Activated naive CD4-positive, alpha-beta T cell treated with anti-CD3 and anti-CD28 coated beads, Interleukin-2, amount 10 ng/mL, durations not matched to agents 7 days and 5 days (primary cell): ENCODE data around the gene ZNF688.
"Not testable (repeated sequence)": the region's sequence is repeated elsewhere in the genome, so short reads cannot be mapped to it uniquely, and the experiment has no call there.

Experiments
- CTCF ChIA-PET: fragments of 350-600 bp; sonication (Branson Sonifier 250); formaldehyde crosslinking; loops from one replicate; lab custom pipeline; 2021; ENCODE audit warnings: antibody characterized with exemption; lab: Charles Lee
- DNase-seq: peaks from one replicate; pipeline ENCODE4 v3.0.0-alpha.2; 2020
- H3K27ac Mint-ChIP-seq: one replicate; pipeline ENCODE4 v1.8.0; 2021; ENCODE audit warnings: mild to moderate bottlenecking, moderate library complexity, mixed read lengths
- H3K27me3 Mint-ChIP-seq: one replicate; pipeline ENCODE4 v1.8.0; 2021; ENCODE audit warnings: mild to moderate bottlenecking, mixed read lengths
- H3K36me3 Mint-ChIP-seq: one replicate; pipeline ENCODE4 v1.8.0; 2021; ENCODE audit warnings: mixed read lengths
- H3K4me1 Mint-ChIP-seq: one replicate; pipeline ENCODE4 v1.8.0; 2021; ENCODE audit warnings: mixed read lengths
- H3K4me3 Mint-ChIP-seq: one replicate; pipeline ENCODE4 v1.8.0; 2021; ENCODE audit warnings: mild to moderate bottlenecking, moderate library complexity, mixed read lengths
- H3K9me3 Mint-ChIP-seq: one replicate; pipeline ENCODE4 v1.8.0; 2021; ENCODE audit warnings: mixed read lengths

ZNF688 gene

GRCh38 chr16:30540916-30541464 is 30.5 kb downstream of the ZNF688 start:
- not testable (repeated sequence) for H3K27ac Mint-ChIP-seq, H3K4me3 Mint-ChIP-seq, H3K9me3 Mint-ChIP-seq, DNase-seq, H3K27me3 Mint-ChIP-seq
- Mint-ChIP-seq H3K4me1 (peaks cover 18% of the 10 kb centered on the region), H3K36me3 (peaks cover 18% of the 10 kb centered on the region)
- CTCF ChIA-PET, result interaction anchor here (1.0 kb wide), 1 partner anchor 58 kb away, joined by 3 read pairs; no protein-coding TSS in a partner anchor

- CTCF ChIA-PET, result interaction anchor here (0.6 to 1.0 kb wide), 4 partner anchors 11 to 217 kb away, joined by 3 read pairs; no protein-coding TSS in a partner anchor
- not testable (repeated sequence) for H3K9me3 Mint-ChIP-seq, DNase-seq, H3K27ac Mint-ChIP-seq, H3K27me3 Mint-ChIP-seq, H3K4me3 Mint-ChIP-seq
- Mint-ChIP-seq H3K4me1 (peaks cover 25% of the 10 kb centered on the region), H3K36me3 (peaks cover 19% of the 10 kb centered on the region)
Observed at GRCh38 chr16:30539986-30540526, 31.5 kb downstream of the ZNF688 start.

- CTCF ChIA-PET, result interaction anchor here (0.6 to 1.0 kb wide), 4 partner anchors 11 to 218 kb away, joined by 3 read pairs; no protein-coding TSS in a partner anchor
- Mint-ChIP-seq H3K9me3 (no peaks in the 10 kb centered on the region), H3K27me3 (no peaks in the 10 kb centered on the region), H3K4me3 (no peak overlapping the region), H3K27ac (no peak overlapping the region), H3K36me3 (peaks cover 24% of the 10 kb centered on the region), H3K4me1 (peaks cover 28% of the 10 kb centered on the region)
- no peak for DNase-seq
Observed at GRCh38 chr16:30539000-30539964, 32.2 kb downstream of the ZNF688 start.

GRCh38 chr16:30536391-30537024 is 35.0 kb downstream of the ZNF688 start:
- Mint-ChIP-seq H3K4me1 (peaks cover 36% of the 10 kb centered on the region), H3K4me3 (peak overlapping the region; percentile 86), H3K27ac (peak overlapping the region; percentile 97), H3K36me3 (peaks cover 30% of the 10 kb centered on the region)
- CTCF ChIA-PET, result interaction anchor here (1.0 to 4.1 kb wide), 15 partner anchors 17 to 127 kb away, joined by 3 to 42 read pairs (median 7); partner anchors contain the start of genes DCTPP1, ZNF764 and ZNF785
- H3K27me3 Mint-ChIP-seq, DNase-seq, H3K9me3 Mint-ChIP-seq: not testable (repeated sequence)

- CTCF ChIA-PET, result interaction anchor here (0.7 to 4.1 kb wide), 25 partner anchors 8 to 126 kb away, joined by 3 to 42 read pairs (median 5); partner anchors contain the start of genes DCTPP1, ITGAL, ZNF688 and ZNF689
- Mint-ChIP-seq H3K27me3 (no peaks in the 10 kb centered on the region), H3K9me3 (no peaks in the 10 kb centered on the region), H3K27ac (peak overlapping the region; percentile 97), H3K4me1 (peaks cover 41% of the 10 kb centered on the region), H3K4me3 (peak overlapping the region; percentile 86), H3K36me3 (peaks cover 30% of the 10 kb centered on the region)
- peak; percentile 78 for DNase-seq
Observed at GRCh38 chr16:30535777-30536190, 35.7 kb downstream of the ZNF688 start.

GRCh38 chr16:30535106-30535776 is 36.3 kb downstream of the ZNF688 start:
- no peak for DNase-seq
- no peaks in the 10 kb centered on the region for H3K27me3 Mint-ChIP-seq
- H3K9me3 Mint-ChIP-seq, result no peaks in the 10 kb centered on the region
- H3K4me3 Mint-ChIP-seq, result peak overlapping the region; percentile 86
- CTCF ChIA-PET, result interaction anchor here (0.7 to 4.1 kb wide), 24 partner anchors 8 to 126 kb away, joined by 3 to 42 read pairs (median 6); partner anchors contain the start of genes DCTPP1, ITGAL, ZNF688 and ZNF689
- H3K27ac Mint-ChIP-seq, result peak overlapping the region; percentile 97
- peaks cover 30% of the 10 kb centered on the region for H3K36me3 Mint-ChIP-seq
- peaks cover 46% of the 10 kb centered on the region for H3K4me1 Mint-ChIP-seq

- peaks cover 51% of the 10 kb centered on the region for H3K4me1 Mint-ChIP-seq
- peak within 1 kb of the TSS; percentile 97 for H3K27ac Mint-ChIP-seq
- H3K9me3 Mint-ChIP-seq, result no peaks in the 10 kb centered on the region
- H3K27me3 Mint-ChIP-seq, result no peaks in the 10 kb centered on the region
- H3K36me3 Mint-ChIP-seq, result peaks cover 30% of the 10 kb centered on the region
- H3K4me3 Mint-ChIP-seq, result peak within 1 kb of the TSS; percentile 86
- CTCF ChIA-PET, result interaction anchor here (0.9 to 4.1 kb wide), 14 partner anchors 9 to 104 kb away, joined by 3 to 42 read pairs (median 10); partner anchors contain the start of genes DCTPP1, ZNF688, ZNF689 and ZNF764
- peak; percentile 94 for DNase-seq
Observed at GRCh38 chr16:30534368-30535105, 37.0 kb downstream of the ZNF688 start, which contains the start of gene ZNF747. Gene ZNF747, minus strand, starts transcription at chr16:30534858. Its CDS starts 179 bp downstream, at chr16:30534679.

- peaks cover 30% of the 10 kb centered on the region for H3K36me3 Mint-ChIP-seq
- H3K4me3 Mint-ChIP-seq, result peak overlapping the region; percentile 86
- peak; percentile 49 for DNase-seq
- CTCF ChIA-PET, result interaction anchor here (0.5 to 4.1 kb wide), 10 partner anchors 12 to 138 kb away, joined by 3 to 42 read pairs (median 11); partner anchors contain the start of genes DCTPP1, ZNF688, ZNF764 and ZNF785
- no peaks in the 10 kb centered on the region for H3K27me3 Mint-ChIP-seq
- H3K9me3 Mint-ChIP-seq, result no peaks in the 10 kb centered on the region
- peaks cover 56% of the 10 kb centered on the region for H3K4me1 Mint-ChIP-seq
- H3K27ac Mint-ChIP-seq, result peak overlapping the region; percentile 97
Observed at GRCh38 chr16:30533748-30534367, 37.7 kb downstream of the ZNF688 start.

GRCh38 chr16:30533146-30533522 is 38.4 kb downstream of the ZNF688 start:
- Mint-ChIP-seq H3K4me1 (peaks cover 62% of the 10 kb centered on the region), H3K27me3 (no peaks in the 10 kb centered on the region), H3K36me3 (peaks cover 30% of the 10 kb centered on the region), H3K27ac (peak overlapping the region; percentile 80), H3K9me3 (no peaks in the 10 kb centered on the region), H3K4me3 (peak overlapping the region; percentile 73)
- no peak for DNase-seq
- CTCF ChIA-PET, result interaction anchor here (1.4 to 4.1 kb wide), 4 partner anchors 24 to 83 kb away, joined by 3 to 42 read pairs (median 21); partner anchors contain the start of genes ZNF688 and ZNF764

- CTCF ChIA-PET, result interaction anchor here (1.4 kb wide), 1 partner anchor 83 kb away, joined by 3 read pairs; no protein-coding TSS in a partner anchor
- Mint-ChIP-seq H3K4me3 (peak overlapping the region; percentile 73), H3K27me3 (no peaks in the 10 kb centered on the region), H3K27ac (no peak overlapping the region), H3K9me3 (no peaks in the 10 kb centered on the region), H3K4me1 (peaks cover 63% of the 10 kb centered on the region), H3K36me3 (peaks cover 24% of the 10 kb centered on the region)
- DNase-seq, result no peak
Observed at GRCh38 chr16:30532285-30533145, 39.0 kb downstream of the ZNF688 start.
